Natural killer cell treated with Interleukin-12 subunit alpha and Interleukin-12 subunit beta and Interleukin-15 and Interleukin-18, amount 100 ng/mL, for 72 hours (primary cell): ENCODE data around the gene GLYATL1. TPM values are rescaled to one million over a fixed set of nuclear protein-coding genes. Genes with fewer than 3 reads are reported as not detected.

Experiments
- ATAC-seq, 2 donors: fragments of 150-1000 bp; cut with Tn5 transposase in 1 of 2; sonication (Bioruptor Pico), chemical (Tn5 transposase) in 1 of 2; 2 replicates each; pipeline ENCODE4 v1.10.0; 2021
- DNase-seq: peaks from one replicate; pipeline ENCODE4 v3.0.0; 2022; ENCODE audit warnings: low spot score
- H3K27ac Mint-ChIP-seq, 2 donors: 1 replicate in 1 of 2; 2 replicates in 1 of 2; pipeline ENCODE4 v1.8.0; 2022; ENCODE audit warnings: mixed read lengths in 2 of 2, mild to moderate bottlenecking in 1 of 2, moderate library complexity in 1 of 2
- H3K27me3 Mint-ChIP-seq, 2 donors: 1 replicate in 1 of 2; 2 replicates in 1 of 2; pipeline ENCODE4 v1.8.0; 2022; ENCODE audit warnings: mixed read lengths in 2 of 2
- H3K36me3 Mint-ChIP-seq: one replicate; pipeline ENCODE4 v1.8.0; 2022; ENCODE audit warnings: mixed read lengths
- H3K4me1 Mint-ChIP-seq, 2 donors: 1 replicate in 1 of 2; 2 replicates in 1 of 2; pipeline ENCODE4 v1.8.0; 2022; ENCODE audit warnings: low read depth in 2 of 2, mixed read lengths in 2 of 2, mild to moderate bottlenecking in 1 of 2
- H3K4me3 Mint-ChIP-seq: one replicate; pipeline ENCODE4 v1.8.0; 2022; ENCODE audit warnings: mixed read lengths
- H3K9me3 Mint-ChIP-seq: 2 replicates; pipeline ENCODE4 v1.8.0; 2022; ENCODE audit warnings: mixed read lengths
- total RNA-seq, 2 donors: library from RNA; stranded (reverse); gene quantifications; one replicate each; pipeline ENCODE4 v1.2.3, GENCODE V29; 2022

The GLYATL1 gene
- total RNA-seq, 2 donors from 2014 or later: not detected

- peak; percentile 41 to 51 for ATAC-seq
- Mint-ChIP-seq H3K9me3 (no peaks in the 10 kb centered on the region), H3K4me1 (no peaks in the 10 kb centered on the region), H3K36me3 (no peaks in the 10 kb centered on the region), H3K27me3 (peaks cover 5 to 9% of the 10 kb centered on the region in 2 donors), H3K4me3 (no peak overlapping the region), H3K27ac (no peak overlapping the region)
- no peak for DNase-seq
Observed at GRCh38 chr11:58934945-58935513, 4.3 kb upstream of the GLYATL1 start.

GRCh38 chr11:58938398-58938797 lies 890 bp upstream of the GLYATL1 start:
- DNase-seq (no peak), ATAC-seq (peak in 1 of 2 donors; percentile 12)
- no peak overlapping the region for H3K4me3 Mint-ChIP-seq
- no peaks in the 10 kb centered on the region for H3K36me3 Mint-ChIP-seq
- peaks cover 10 to 17% of the 10 kb centered on the region in 2 donors for H3K27me3 Mint-ChIP-seq
- H3K27ac Mint-ChIP-seq: no peak overlapping the region
- no peaks in the 10 kb centered on the region for H3K9me3 Mint-ChIP-seq
- H3K4me1 Mint-ChIP-seq: no peaks in the 10 kb centered on the region

- Mint-ChIP-seq H3K9me3 (no peaks in the 10 kb centered on the region), H3K27me3 (peaks cover 10 to 19% of the 10 kb centered on the region in 2 donors), H3K4me1 (no peaks in the 10 kb centered on the region), H3K4me3 (no peak overlapping the region), H3K27ac (no peak overlapping the region), H3K36me3 (no peaks in the 10 kb centered on the region)
- DNase-seq: no peak
- ATAC-seq: no peak
Observed at GRCh38 chr11:58940028-58940427, 740 bp downstream of the GLYATL1 start.

DNA sequence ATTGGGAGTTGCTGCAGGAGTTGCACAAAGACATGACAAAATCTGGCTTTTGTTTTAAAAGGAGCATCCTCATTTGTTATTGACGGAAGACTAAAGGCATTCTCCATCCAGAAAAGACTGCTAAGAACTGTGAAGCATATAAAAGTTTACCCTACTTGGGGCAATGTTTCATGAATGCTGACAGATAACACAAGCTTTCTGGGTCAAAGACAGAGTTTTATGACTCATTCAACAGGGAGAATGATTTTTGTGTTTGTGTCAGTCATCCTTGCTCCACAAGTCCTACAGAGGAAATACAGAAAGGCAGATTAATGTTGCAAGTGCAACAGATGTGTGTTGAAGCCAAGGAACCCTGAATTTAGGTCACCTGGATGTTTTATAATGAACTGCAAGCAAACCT lies 2.5 kb downstream of the GLYATL1 start:
- ATAC-seq: no peak
- peaks cover 15 to 25% of the 10 kb centered on the region in 2 donors for H3K27me3 Mint-ChIP-seq
- H3K27ac Mint-ChIP-seq: no peak overlapping the region
- H3K9me3 Mint-ChIP-seq: no peaks in the 10 kb centered on the region
- no peaks in the 10 kb centered on the region for H3K36me3 Mint-ChIP-seq
- H3K4me1 Mint-ChIP-seq: no peaks in the 10 kb centered on the region
- no peak overlapping the region for H3K4me3 Mint-ChIP-seq
- no peak for DNase-seq

GRCh38 chr11:58945663-58946062 lies 6.4 kb downstream of the GLYATL1 start:
- Mint-ChIP-seq H3K4me3 (no peak overlapping the region), H3K9me3 (no peaks in the 10 kb centered on the region), H3K27ac (no peak overlapping the region), H3K36me3 (no peaks in the 10 kb centered on the region), H3K27me3 (peaks cover 13 to 16% of the 10 kb centered on the region in 2 donors), H3K4me1 (no peaks in the 10 kb centered on the region)
- no peak for DNase-seq
- no peak for ATAC-seq

DNA sequence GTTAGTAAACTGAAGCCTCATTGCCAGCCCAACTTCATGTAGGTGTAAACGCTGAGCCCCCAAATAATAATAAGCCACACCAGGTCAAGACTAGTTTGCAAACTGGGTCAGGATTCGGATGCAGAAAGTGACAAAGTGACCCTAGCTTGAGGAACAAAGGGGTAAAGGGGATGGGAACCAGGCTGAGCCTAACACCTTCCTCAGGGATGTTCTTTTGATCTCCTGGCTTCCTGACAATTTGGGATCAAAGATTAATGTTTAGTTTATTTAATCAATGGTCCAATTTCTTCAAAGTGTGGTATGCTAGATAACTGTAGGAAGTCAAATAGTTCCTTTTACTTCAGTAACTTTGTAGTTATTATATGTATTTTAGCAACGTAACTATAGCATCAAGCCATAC lies 9.9 kb downstream of the GLYATL1 start:
- Mint-ChIP-seq H3K36me3 (no peaks in the 10 kb centered on the region), H3K9me3 (no peaks in the 10 kb centered on the region), H3K4me3 (no peak overlapping the region), H3K4me1 (no peaks in the 10 kb centered on the region), H3K27ac (no peak overlapping the region), H3K27me3 (peaks cover 13 to 33% of the 10 kb centered on the region in 2 donors)
- DNase-seq: no peak
- ATAC-seq: no peak

DNA sequence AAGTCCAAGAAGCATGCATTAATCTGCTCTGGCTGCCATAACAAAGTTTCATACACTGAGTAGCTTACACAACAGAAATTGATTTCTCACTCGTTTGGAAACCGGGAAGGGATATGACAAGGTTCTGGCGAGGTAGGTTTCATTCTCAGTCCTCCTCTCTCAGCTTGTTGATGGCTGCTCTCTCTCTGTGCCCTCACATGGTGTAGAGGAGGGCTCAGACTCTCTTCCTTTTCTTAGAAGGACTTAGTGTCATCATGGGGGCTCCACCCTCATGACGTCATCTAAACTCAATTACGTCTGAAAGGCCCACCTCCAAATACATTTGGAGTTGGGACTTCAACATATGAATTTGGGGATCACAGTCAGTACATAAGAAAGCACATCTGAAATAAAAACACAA lies 18.6 kb downstream of the GLYATL1 start:
- no peak for ATAC-seq
- H3K27me3 Mint-ChIP-seq: peaks cover 18 to 21% of the 10 kb centered on the region in 2 donors
- no peak overlapping the region for H3K27ac Mint-ChIP-seq
- no peaks in the 10 kb centered on the region for H3K36me3 Mint-ChIP-seq
- no peaks in the 10 kb centered on the region for H3K9me3 Mint-ChIP-seq
- no peak overlapping the region for H3K4me3 Mint-ChIP-seq
- no peaks in the 10 kb centered on the region for H3K4me1 Mint-ChIP-seq
- DNase-seq: no peak

DNA sequence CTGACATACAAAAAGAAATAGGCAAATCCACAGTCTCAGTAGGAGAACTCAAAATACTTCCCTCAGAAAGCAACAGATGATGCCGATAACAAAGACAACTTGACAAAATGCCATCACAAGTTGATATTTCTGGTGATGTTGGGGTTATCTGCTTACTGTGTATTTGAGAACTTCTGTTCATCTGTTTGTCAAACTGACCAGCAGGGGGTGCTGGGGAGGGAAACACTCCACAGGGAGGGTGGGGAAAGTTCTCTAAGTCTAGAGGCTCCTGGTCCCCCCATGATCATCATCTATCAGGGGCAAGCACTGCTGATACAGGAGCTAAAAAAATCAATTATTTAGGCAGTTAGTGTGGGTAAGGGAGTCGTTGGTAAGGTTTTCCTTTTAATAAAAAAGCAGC lies 19.2 kb downstream of the GLYATL1 start:
- no peak overlapping the region for H3K27ac Mint-ChIP-seq
- peaks cover 15% of the 10 kb centered on the region in 2 donors for H3K27me3 Mint-ChIP-seq
- DNase-seq: no peak
- no peaks in the 10 kb centered on the region for H3K4me1 Mint-ChIP-seq
- no peak for ATAC-seq
- H3K9me3 Mint-ChIP-seq: no peaks in the 10 kb centered on the region
- H3K36me3 Mint-ChIP-seq: no peaks in the 10 kb centered on the region
- H3K4me3 Mint-ChIP-seq: no peak overlapping the region

GRCh38 chr11:58963551-58964104 lies 24.3 kb downstream of the GLYATL1 start:
- H3K27ac Mint-ChIP-seq: no peak overlapping the region
- DNase-seq (no peak), ATAC-seq (no peak)
- H3K4me1 Mint-ChIP-seq: no peaks in the 10 kb centered on the region
- H3K9me3 Mint-ChIP-seq: no peaks in the 10 kb centered on the region
- no peaks in the 10 kb centered on the region for H3K36me3 Mint-ChIP-seq
- peaks cover 11 to 16% of the 10 kb centered on the region in 2 donors for H3K27me3 Mint-ChIP-seq
- H3K4me3 Mint-ChIP-seq: no peak overlapping the region

DNA sequence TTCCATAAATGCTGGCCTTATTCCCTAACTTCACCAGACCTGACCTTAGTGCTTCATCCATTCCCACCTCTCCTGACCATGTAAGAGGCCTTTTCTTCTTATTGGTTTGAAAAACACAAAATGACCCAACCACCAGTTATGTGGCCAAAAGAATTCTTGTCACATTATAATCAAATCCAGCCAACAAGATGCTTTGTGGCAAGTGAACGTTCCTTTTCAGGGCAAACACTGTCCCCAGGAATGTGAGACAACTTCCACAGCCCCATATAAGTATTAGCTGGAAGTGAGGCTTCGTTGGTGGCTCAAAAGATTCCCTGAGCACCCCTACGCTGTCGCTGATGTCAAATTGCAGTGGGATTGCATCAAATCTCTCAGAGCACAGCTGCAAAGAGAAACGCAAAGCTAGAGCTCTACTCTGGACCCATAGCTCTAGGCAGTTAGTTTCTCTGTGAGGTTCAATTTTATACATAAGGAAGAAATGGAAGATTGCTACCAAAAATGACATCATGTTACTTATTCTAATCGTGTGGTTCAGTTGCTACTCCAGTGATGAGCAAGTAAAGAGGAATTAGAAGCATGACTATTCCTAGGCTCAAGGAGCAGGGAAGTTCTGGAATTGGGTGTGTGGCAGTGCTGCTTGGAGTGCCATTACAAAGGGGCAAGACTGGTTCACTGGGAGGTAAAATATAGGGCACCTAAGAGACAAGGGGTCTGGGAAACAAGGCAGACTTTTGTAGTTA lies 26.1 kb downstream of the GLYATL1 start:
- peaks cover 6 to 24% of the 10 kb centered on the region in 2 donors for H3K27me3 Mint-ChIP-seq
- H3K27ac Mint-ChIP-seq: no peak overlapping the region
- no peaks in the 10 kb centered on the region for H3K4me1 Mint-ChIP-seq
- no peak overlapping the region for H3K4me3 Mint-ChIP-seq
- no peak for DNase-seq
- H3K9me3 Mint-ChIP-seq: no peaks in the 10 kb centered on the region
- H3K36me3 Mint-ChIP-seq: no peaks in the 10 kb centered on the region
- no peak for ATAC-seq

- H3K4me3 Mint-ChIP-seq: no peak overlapping the region
- no peak for ATAC-seq
Observed at GRCh38 chr11:58968251-58968711, 29.0 kb downstream of the GLYATL1 start.

GRCh38 chr11:58977470-58977869 lies 38.2 kb downstream of the GLYATL1 start:
- ATAC-seq: no peak
- H3K9me3 Mint-ChIP-seq: peaks cover 3% of the 10 kb centered on the region

More at GRCh38 chr11:58968251-58968711, 29.0 kb downstream of the GLYATL1 start:
- H3K4me1 Mint-ChIP-seq: no peaks in the 10 kb centered on the region
- peaks cover 3% of the 10 kb centered on the region for H3K36me3 Mint-ChIP-seq
- H3K9me3 Mint-ChIP-seq: peaks cover 1% of the 10 kb centered on the region
- no peak overlapping the region for H3K27ac Mint-ChIP-seq
- peaks cover 8 to 28% of the 10 kb centered on the region in 2 donors for H3K27me3 Mint-ChIP-seq
- DNase-seq: no peak

GRCh38 chr11:58979222-58979621 lies 39.9 kb downstream of the GLYATL1 start:
- Mint-ChIP-seq H3K4me3 (no peak overlapping the region), H3K36me3 (no peaks in the 10 kb centered on the region), H3K9me3 (no peaks in the 10 kb centered on the region), H3K27ac (no peak overlapping the region), H3K4me1 (no peaks in the 10 kb centered on the region), H3K27me3 (peaks cover 2 to 10% of the 10 kb centered on the region in 2 donors)
- DNase-seq (no peak), ATAC-seq (no peak)

More at GRCh38 chr11:58977470-58977869, 38.2 kb downstream of the GLYATL1 start:
- no peak for DNase-seq
- no peak overlapping the region for H3K4me3 Mint-ChIP-seq
- H3K27me3 Mint-ChIP-seq: peaks cover 3 to 13% of the 10 kb centered on the region in 2 donors
- H3K4me1 Mint-ChIP-seq: no peaks in the 10 kb centered on the region
- no peak overlapping the region for H3K27ac Mint-ChIP-seq
- peaks cover 6% of the 10 kb centered on the region for H3K36me3 Mint-ChIP-seq

GRCh38 chr11:58980159-58980843 lies 41.0 kb downstream of the GLYATL1 start:
- Mint-ChIP-seq H3K9me3 (no peaks in the 10 kb centered on the region), H3K4me1 (no peaks in the 10 kb centered on the region), H3K27ac (no peak overlapping the region), H3K36me3 (no peaks in the 10 kb centered on the region), H3K27me3 (peaks cover 2 to 16% of the 10 kb centered on the region in 2 donors), H3K4me3 (no peak overlapping the region)
- DNase-seq (no peak), ATAC-seq (no peak)
